Neuronal stem cell (in vitro differentiated cells): ENCODE measurements around the gene NFKBIB.

Source experiments
- DNase-seq: peaks from one replicate; pipeline ENCODE4 v3.0.0-alpha.2; 2013; ENCODE audit warnings: low spot score
- H2AFZ ChIP-seq: one replicate; pipeline ENCODE4 v1.6.1; 2013; ENCODE audit warnings: mild to moderate bottlenecking, low read length, inconsistent platforms
- H2AK5ac ChIP-seq: 2 replicates; pipeline ENCODE4 v1.6.1; 2013; ENCODE audit warnings: low read depth, mild to moderate bottlenecking, inconsistent platforms, low read length, moderate library complexity, mixed read lengths
- H2BK120ac ChIP-seq: 2 replicates; pipeline ENCODE4 v1.6.1; 2013; ENCODE audit warnings: low read depth, mild to moderate bottlenecking, inconsistent platforms, low read length, moderate library complexity, mixed read lengths
- H2BK12ac ChIP-seq: one replicate; pipeline ENCODE4 v1.6.1; 2013; ENCODE audit warnings: low read length, inconsistent platforms
- H2BK15ac ChIP-seq: 2 replicates; pipeline ENCODE4 v1.6.1; 2013; ENCODE audit warnings: mild to moderate bottlenecking, low read length, inconsistent platforms, mixed read lengths
- H2BK5ac ChIP-seq: one replicate; pipeline ENCODE4 v1.6.1; 2013; ENCODE audit warnings: inconsistent platforms, mild to moderate bottlenecking, low read length, moderate library complexity
- H3K14ac ChIP-seq: one replicate; pipeline ENCODE4 v1.6.1; 2013; ENCODE audit warnings: low read length, inconsistent platforms
- H3K18ac ChIP-seq: 2 replicates; pipeline ENCODE4 v1.6.1; 2013; ENCODE audit warnings: low read length, inconsistent platforms
- H3K23ac ChIP-seq: 2 replicates; pipeline ENCODE4 v1.6.1; 2013; ENCODE audit warnings: low read depth, mild to moderate bottlenecking, mixed read lengths, low read length, inconsistent platforms; ENCODE audit not compliant: poor library complexity
- H3K27ac ChIP-seq: replicated peaks from 3 replicates; pipeline ENCODE4 v1.5.1; 2013; ENCODE audit warnings: low read length, inconsistent platforms
- H3K27me3 ChIP-seq, 3 experiments: 2 replicates each; pipeline ENCODE4 v1.6.1; 2013; ENCODE audit warnings: low read length in 3 of 3, mild to moderate bottlenecking in 2 of 3, inconsistent platforms in 1 of 3, low read depth in 1 of 3, mixed read lengths in 1 of 3, moderate library complexity in 1 of 3; ENCODE audit not compliant: control insufficient read depth in 3 of 3, insufficient read depth in 3 of 3
- H3K36me3 ChIP-seq, 2 donors: replicated peaks in 1 of 2; 2 replicates each; pipeline ENCODE4 v1.6.1; 2013; ENCODE audit warnings: low read length in 2 of 2; ENCODE audit not compliant: control insufficient read depth in 2 of 2, insufficient read depth in 2 of 2
- H3K4ac ChIP-seq: 2 replicates; pipeline ENCODE4 v1.6.1; 2013; ENCODE audit warnings: inconsistent platforms, mild to moderate bottlenecking, low read length, moderate library complexity
- H3K4me1 ChIP-seq, 2 donors: 1 replicate in 1 of 2; 2 replicates in 1 of 2; pipeline ENCODE4 v1.6.1; 2013; ENCODE audit warnings: low read length in 2 of 2, low read depth in 1 of 2; ENCODE audit not compliant: control insufficient read depth in 2 of 2, insufficient read depth in 1 of 2
- H3K4me2 ChIP-seq: one replicate; pipeline ENCODE4 v1.6.1; 2013; ENCODE audit warnings: mild to moderate bottlenecking, low read length, inconsistent platforms; ENCODE audit not compliant: insufficient read depth, poor library complexity, severe bottlenecking
- H3K4me3 ChIP-seq, 2 donors: 2 replicates each; pipeline ENCODE4 v1.5.1; 2013; ENCODE audit warnings: low read length in 2 of 2, mild to moderate bottlenecking in 2 of 2, inconsistent platforms in 1 of 2, moderate library complexity in 1 of 2
- H3K79me1 ChIP-seq: one replicate; pipeline ENCODE4 v1.6.1; 2013; ENCODE audit warnings: low read depth, mild to moderate bottlenecking, inconsistent platforms, low read length, moderate library complexity
- H3K9ac ChIP-seq: one replicate; pipeline ENCODE4 v1.6.1; 2013; ENCODE audit warnings: mild to moderate bottlenecking, low read depth, low read length, inconsistent platforms; ENCODE audit not compliant: poor library complexity
- H3K9me3 ChIP-seq, 2 donors: replicated peaks in 1 of 2; 2 replicates each; pipeline versions ENCODE3 to v1.6.1; 2013; ENCODE audit warnings: low read length in 2 of 2, mild to moderate bottlenecking in 2 of 2, inconsistent platforms in 1 of 2, low read depth in 1 of 2, mixed read lengths in 1 of 2, moderate library complexity in 1 of 2; ENCODE audit not compliant: control insufficient read depth in 2 of 2, insufficient read depth in 1 of 2
- H4K8ac ChIP-seq: one replicate; pipeline ENCODE4 v1.6.1; 2013; ENCODE audit warnings: low read depth, mild to moderate bottlenecking, inconsistent platforms, low read length, moderate library complexity
- H4K91ac ChIP-seq: one replicate; pipeline ENCODE4 v1.6.1; 2013; ENCODE audit warnings: low read length, low read depth, mild to moderate bottlenecking, inconsistent platforms; ENCODE audit not compliant: poor library complexity
- WGBS, 2 donors: extraction: QIAGEN DNeasy Blood & Tissue Kit; methylation state at CpG; one replicate each; pipeline ENCODE4 v1.1.7; 2013; ENCODE audit warnings: missing lambda C conversion rate in 2 of 2, mixed read lengths in 1 of 2; ENCODE audit not compliant: insufficient read length in 2 of 2, insufficient replicate concordance in 1 of 2; ENCODE audit errors: extremely low coverage in 2 of 2; 5-methylcytosine and 5-hydroxymethylcytosine counted together

NFKBIB gene

GRCh38 chr19:38888876-38889275 is 10.9 kb upstream of the NFKBIB start:
- H3K4me2 ChIP-seq = no peak overlapping the region
- H2BK15ac ChIP-seq = peak overlapping the region; percentile 20
- H3K36me3 ChIP-seq = peaks cover 0 to 13% of the 10 kb centered on the region in 2 donors
- no peak overlapping the region for H2BK12ac ChIP-seq
- H4K8ac ChIP-seq = no peak overlapping the region
- H2BK5ac ChIP-seq = peak overlapping the region; percentile 4
- H2AFZ ChIP-seq = no peak overlapping the region
- no peaks in the 10 kb centered on the region for H3K27me3 ChIP-seq
- H3K4me3 ChIP-seq = no peak overlapping the region
- H3K9ac ChIP-seq = no peak overlapping the region
- no peak for DNase-seq
- peak overlapping the region; percentile 66 for H2AK5ac ChIP-seq
- no peak overlapping the region for H2BK120ac ChIP-seq
- peaks cover 0 to 2% of the 10 kb centered on the region in 2 donors for H3K4me1 ChIP-seq
- no CpG with 5 or more reads among the region's 17 CpGs for WGBS, 2 donors
- no peak overlapping the region for H3K14ac ChIP-seq
- no peak overlapping the region for H4K91ac ChIP-seq
- H3K79me1 ChIP-seq = no peaks in the 10 kb centered on the region
- no peak overlapping the region for H3K4ac ChIP-seq
- H3K18ac ChIP-seq = no peak overlapping the region
- no peak overlapping the region for H3K27ac ChIP-seq
- no peak overlapping the region for H3K23ac ChIP-seq
- H3K9me3 ChIP-seq = no peaks in the 10 kb centered on the region

- Histone ChIP-seq H2BK120ac (no peak overlapping the region), H3K27ac (no peak overlapping the region), H3K4me3 (no peak overlapping the region), H3K9ac (no peak overlapping the region), H3K4ac (no peak overlapping the region), H2BK5ac (no peak overlapping the region), H3K9me3 (no peaks in the 10 kb centered on the region), H3K23ac (no peak overlapping the region), H2BK12ac (no peak overlapping the region), H3K36me3 (peaks cover 0 to 13% of the 10 kb centered on the region in 2 donors), H2AK5ac (no peak overlapping the region), H2AFZ (no peak overlapping the region), H3K18ac (no peak overlapping the region), H3K4me2 (no peak overlapping the region), H3K4me1 (peaks cover 0 to 2% of the 10 kb centered on the region in 2 donors), H3K27me3 (no peaks in the 10 kb centered on the region), H3K14ac (no peak overlapping the region), H2BK15ac (no peak overlapping the region), H4K8ac (no peak overlapping the region), H3K79me1 (no peaks in the 10 kb centered on the region), H4K91ac (no peak overlapping the region)
- DNase-seq = no peak
- WGBS, 2 donors = no CpG with 5 or more reads among the region's 8 CpGs
Measured at GRCh38 chr19:38889803-38890202, 10.0 kb upstream of the NFKBIB start.

- no peak overlapping the region for H3K4me3 ChIP-seq
- no peak overlapping the region for H3K14ac ChIP-seq
- no peak overlapping the region for H4K8ac ChIP-seq
- H3K79me1 ChIP-seq = no peaks in the 10 kb centered on the region
- no peak overlapping the region for H3K4ac ChIP-seq
- H3K27me3 ChIP-seq = no peaks in the 10 kb centered on the region
- no peak overlapping the region for H2BK5ac ChIP-seq
- peaks cover 0 to 13% of the 10 kb centered on the region in 2 donors for H3K36me3 ChIP-seq
- H3K9me3 ChIP-seq = no peaks in the 10 kb centered on the region
- no peak overlapping the region for H3K23ac ChIP-seq
- H2BK15ac ChIP-seq = no peak overlapping the region
- no peak overlapping the region for H2BK12ac ChIP-seq
- no peak overlapping the region for H2BK120ac ChIP-seq
- H3K18ac ChIP-seq = no peak overlapping the region
- no peak overlapping the region for H2AFZ ChIP-seq
- H3K4me2 ChIP-seq = no peak overlapping the region
- peaks cover 0 to 2% of the 10 kb centered on the region in 2 donors for H3K4me1 ChIP-seq
- H3K9ac ChIP-seq = no peak overlapping the region
- H4K91ac ChIP-seq = no peak overlapping the region
- H2AK5ac ChIP-seq = no peak overlapping the region
- no peak for DNase-seq
- H3K27ac ChIP-seq = no peak overlapping the region
Measured at GRCh38 chr19:38890686-38891085, 9.1 kb upstream of the NFKBIB start.

- H3K36me3 ChIP-seq = peaks cover 0 to 13% of the 10 kb centered on the region in 2 donors
- no peak overlapping the region for H2BK15ac ChIP-seq
- no peak overlapping the region for H2BK120ac ChIP-seq
- no peak overlapping the region for H3K23ac ChIP-seq
- H3K79me1 ChIP-seq = no peaks in the 10 kb centered on the region
- peaks cover 0 to 2% of the 10 kb centered on the region in 2 donors for H3K4me1 ChIP-seq
- no peak overlapping the region for H3K14ac ChIP-seq
- H3K9me3 ChIP-seq = no peaks in the 10 kb centered on the region
- H2AK5ac ChIP-seq = no peak overlapping the region
- H2BK5ac ChIP-seq = no peak overlapping the region
- H4K91ac ChIP-seq = no peak overlapping the region
- H3K9ac ChIP-seq = no peak overlapping the region
- no peak overlapping the region for H3K27ac ChIP-seq
- H2AFZ ChIP-seq = no peak overlapping the region
- H3K4me2 ChIP-seq = no peak overlapping the region
- no peaks in the 10 kb centered on the region for H3K27me3 ChIP-seq
- H4K8ac ChIP-seq = no peak overlapping the region
- H2BK12ac ChIP-seq = no peak overlapping the region
- H3K4ac ChIP-seq = no peak overlapping the region
- DNase-seq = no peak
- no peak overlapping the region for H3K4me3 ChIP-seq
- no peak overlapping the region for H3K18ac ChIP-seq
- no CpG with 5 or more reads among the region's 6 CpGs for WGBS, 2 donors
Measured at GRCh38 chr19:38891771-38892170, 8.0 kb upstream of the NFKBIB start.
